GM12891 (cell line): ENCODE measurements around the gene GCKR.

Experiments
- DNase-seq: peaks from one replicate; pipeline ENCODE4 v3.0.0; 2011; ENCODE audit warnings: low spot score; ENCODE audit not compliant: insufficient read length
- FAIRE-seq: peaks from 2 replicates; lab custom pipeline; 2011; peaks lifted over from hg19 to GRCh38; lab: Jason Lieb, UNC
- PAX5 ChIP-seq: IDR thresholded peaks from 2 replicates; pipeline ENCODE4 v1.6.1; 2011; ENCODE audit warnings: low read length, moderate library complexity, mild to moderate bottlenecking; ENCODE audit not compliant: insufficient read depth, severe bottlenecking
- POLR2A ChIP-seq: IDR thresholded peaks from 2 replicates; pipeline ENCODE4 v1.6.1; 2011; ENCODE audit warnings: low read depth, low read length, control low read depth
- POLR2AphosphoS5 ChIP-seq: IDR thresholded peaks from 2 replicates; pipeline ENCODE4 v1.6.1; 2011; ENCODE audit warnings: low read depth, low read length, control low read depth
- POU2F2 ChIP-seq: IDR thresholded peaks from 2 replicates; pipeline ENCODE4 v1.6.1; 2011; ENCODE audit warnings: low read depth, mild to moderate bottlenecking, control low read depth, low read length, moderate library complexity
- SPI1 ChIP-seq: IDR thresholded peaks from 2 replicates; pipeline ENCODE4 v1.6.1; 2011; ENCODE audit warnings: low read depth, low read length, control low read depth
- TAF1 ChIP-seq: IDR thresholded peaks from 2 replicates; pipeline ENCODE4 v1.6.1; 2011; ENCODE audit warnings: low read depth, low read length, control low read depth

The GCKR gene

GRCh38 chr2:27571197-27571596 lies 74.6 kb downstream of the GCKR start:
- FAIRE-seq (no peak), DNase-seq (no peak)
- no peak for TF ChIP-seq POLR2A
- TF ChIP-seq TAF1: no peak

- no peak for DNase-seq
- no peak for TF ChIP-seq SPI1
- no peak for TF ChIP-seq PAX5
- TF ChIP-seq POU2F2: no peak
- no peak for TF ChIP-seq POLR2AphosphoS5
- TF ChIP-seq TAF1: no peak
- FAIRE-seq: no peak
Measured at GRCh38 chr2:27571681-27572080, 75.0 kb downstream of the GCKR start.

GRCh38 chr2:27572439-27572838 lies 75.8 kb downstream of the GCKR start:
- TF ChIP-seq POU2F2: no peak
- no peak for TF ChIP-seq SPI1
- TF ChIP-seq PAX5: no peak
- TF ChIP-seq POLR2AphosphoS5: no peak
- TF ChIP-seq POLR2A: no peak
- no peak for TF ChIP-seq TAF1
- DNase-seq: no peak
- FAIRE-seq: no peak

- no peak for FAIRE-seq
- DNase-seq: no peak
- TF ChIP-seq PAX5: no peak
- no peak for TF ChIP-seq TAF1
- TF ChIP-seq SPI1: no peak
- TF ChIP-seq POU2F2: no peak
- TF ChIP-seq POLR2AphosphoS5: no peak
- TF ChIP-seq POLR2A: no peak
Measured at GRCh38 chr2:27572998-27573429, 76.4 kb downstream of the GCKR start.
